Brain microvascular endothelial cell (primary cell): Measurements from ENCODE around the gene DSTN.

ENCODE experiments used
- DNase-seq: peaks from one replicate; pipeline ENCODE4 v3.0.0-alpha.2; 2020
- H3K27ac ChIP-seq: fragments of 250-450 bp; sonication (Bioruptor Pico); 2 replicates; pipeline ENCODE4 v1.5.1; 2020; ENCODE audit warnings: mild to moderate bottlenecking, moderate library complexity
- H3K27me3 ChIP-seq: fragments of 250-450 bp; sonication (Bioruptor Pico); replicated peaks from 2 replicates; pipeline ENCODE4 v1.5.1; 2020; ENCODE audit warnings: mild to moderate bottlenecking
- H3K36me3 ChIP-seq: fragments of 250-450 bp; sonication (Bioruptor Pico); replicated peaks from 2 replicates; pipeline ENCODE4 v1.5.1; 2020; ENCODE audit warnings: mild to moderate bottlenecking
- H3K4me3 ChIP-seq: 2 replicates; pipeline ENCODE4 v1.5.1; 2011; ENCODE audit warnings: low read depth, mild to moderate bottlenecking, control low read depth, low read length, moderate library complexity
- CTCF ChIP-seq: IDR thresholded peaks from 2 replicates; pipeline ENCODE4 v1.5.1; 2011; ENCODE audit warnings: low read depth, mild to moderate bottlenecking, moderate library complexity, low read length, control low read depth, inconsistent platforms; ENCODE audit errors: missing control alignments
- in situ Hi-C: cut with HindIII; loops from 2 replicates; pipeline ENCODE4 v1.10.0; 2017; ENCODE audit warnings: low sequenced_read_pairs, low pct_ligation_motif_present

Gene DSTN

GRCh38 chr20:17568972-17569521 is 828 bp upstream of the DSTN start:
- peak overlapping the region; percentile 88 for H3K4me3 ChIP-seq
- peak; percentile 2 for TF ChIP-seq CTCF
- peaks cover 5% of the 10 kb centered on the region for H3K36me3 ChIP-seq
- H3K27ac ChIP-seq: peak overlapping the region; percentile 99
- DNase-seq: peak; percentile 97
- in situ Hi-C loops: no loop called here
- H3K27me3 ChIP-seq: no peaks in the 10 kb centered on the region

GRCh38 chr20:17570347-17571152 is 675 bp downstream of the DSTN start:
- H3K27me3 ChIP-seq: no peaks in the 10 kb centered on the region
- in situ Hi-C loops: no loop called here
- DNase-seq: no peak

GRCh38 chr20:17571153-17571527 is 1.3 kb downstream of the DSTN start:
- H3K27ac ChIP-seq: peak overlapping the region; percentile 97
- H3K36me3 ChIP-seq: peaks cover 13% of the 10 kb centered on the region
- no peak for DNase-seq
- no peaks in the 10 kb centered on the region for H3K27me3 ChIP-seq
- peak overlapping the region; percentile 88 for H3K4me3 ChIP-seq
- no peak for TF ChIP-seq CTCF
- in situ Hi-C loops: no loop called here

More at GRCh38 chr20:17570347-17571152, 675 bp downstream of the DSTN start:
- Histone ChIP-seq H3K4me3 (peak overlapping the region; percentile 88), H3K36me3 (peaks cover 8% of the 10 kb centered on the region), H3K27ac (peak overlapping the region; percentile 97)
- no peak for TF ChIP-seq CTCF

GRCh38 chr20:17572034-17572638 is 2.3 kb downstream of the DSTN start:
- TF ChIP-seq CTCF: no peak
- Histone ChIP-seq H3K36me3 (peaks cover 17% of the 10 kb centered on the region), H3K4me3 (peak overlapping the region; percentile 88), H3K27me3 (no peaks in the 10 kb centered on the region), H3K27ac (peak overlapping the region; percentile 97)
- no peak for DNase-seq
- in situ Hi-C loops: no loop called here

- H3K36me3 ChIP-seq: peaks cover 17% of the 10 kb centered on the region
- DNase-seq: no peak
- H3K27me3 ChIP-seq: no peaks in the 10 kb centered on the region
- in situ Hi-C loops: no loop called here
- no peak overlapping the region for H3K4me3 ChIP-seq
- no peak overlapping the region for H3K27ac ChIP-seq
- TF ChIP-seq CTCF: no peak
These were observed 3.6 kb downstream of the DSTN start for GRCh38 chr20:17573463-17573862.
